SK-N-MC (cell line): Measurements from ENCODE around the gene CXCL9.

Experiments used
- DNase-seq: peaks from one replicate; pipeline ENCODE4 v3.0.0-alpha.2; 2011; ENCODE audit warnings: low read depth, low spot score
- H3K27ac ChIP-seq: fragments of 200-600 bp; sonication (generic); 2 replicates; pipeline ENCODE4 v1.5.1; 2016; ENCODE audit warnings: mixed run types
- H3K36me3 ChIP-seq: fragments of 200-600 bp; sonication (generic); 2 replicates; pipeline ENCODE4 v1.6.1; 2017; ENCODE audit warnings: antibody characterized with exemption, low read length, mixed read lengths; ENCODE audit not compliant: insufficient read depth
- H3K4me3 ChIP-seq: fragments of 200-600 bp; sonication (generic); 2 replicates; pipeline ENCODE4 v1.5.1; 2016
- H3K9ac ChIP-seq: fragments of 200-600 bp; sonication (generic); 2 replicates; pipeline ENCODE4 v1.8.0; 2017; ENCODE audit warnings: mixed run types, mixed read lengths; ENCODE audit not compliant: insufficient read length
- H3K9me3 ChIP-seq: fragments of 200-600 bp; sonication (generic); 2 replicates; pipeline ENCODE4 v1.6.1; 2017; ENCODE audit warnings: low read depth, mild to moderate bottlenecking, antibody characterized with exemption, low read length, moderate library complexity, mixed read lengths
- EZH2 ChIP-seq: fragments of 200-600 bp; sonication (generic); IDR thresholded peaks from one replicate; pipeline ENCODE4 v1.6.1; 2017; ENCODE audit warnings: antibody characterized with exemption
- FOXP2 ChIP-seq: optimal IDR thresholded peaks from 2 replicates; pipeline ENCODE3; 2011; ENCODE audit warnings: mild to moderate bottlenecking, moderate library complexity; ENCODE audit not compliant: insufficient read depth; ENCODE audit errors: extremely low read length, control extremely low read depth
- POLR2AphosphoS5 ChIP-seq: IDR thresholded peaks from 2 replicates; pipeline ENCODE4 v1.6.1; 2012; ENCODE audit warnings: mild to moderate bottlenecking, low read depth, low read length, borderline replicate concordance

CXCL9 gene

DNA sequence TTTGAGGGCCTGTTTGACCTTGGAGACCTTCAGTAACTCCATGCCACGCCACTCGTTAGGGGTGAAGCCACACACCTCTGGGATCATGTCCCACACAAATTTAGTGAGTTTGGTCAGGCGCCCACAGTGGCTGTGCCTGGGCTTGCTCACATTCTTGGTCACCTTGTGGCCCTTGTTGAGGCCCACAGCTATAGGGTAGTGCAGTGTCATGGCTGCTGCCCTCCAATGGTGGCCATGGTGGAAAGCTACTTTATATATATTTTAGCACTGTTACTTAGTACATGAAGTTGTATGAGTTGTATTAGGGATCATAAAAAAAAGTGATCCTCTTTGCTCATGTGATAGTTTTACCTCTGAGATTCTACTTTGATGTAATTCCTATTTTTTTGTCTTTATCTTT lies 29.5 kb upstream of the CXCL9 start:
- TF ChIP-seq POLR2AphosphoS5, result no peak
- TF ChIP-seq EZH2, result no peak
- no peak for TF ChIP-seq FOXP2
- Histone ChIP-seq H3K36me3 (no peaks in the 10 kb centered on the region), H3K9me3 (no peaks in the 10 kb centered on the region), H3K9ac (no peak overlapping the region), H3K27ac (no peak overlapping the region), H3K4me3 (no peak overlapping the region)
- no peak for DNase-seq

- Histone ChIP-seq H3K9me3 (no peaks in the 10 kb centered on the region), H3K36me3 (no peaks in the 10 kb centered on the region), H3K4me3 (peak within 1 kb of the TSS; percentile 47), H3K27ac (peak within 1 kb of the TSS; percentile 77), H3K9ac (peak within 1 kb of the TSS; percentile 4)
- no peak for TF ChIP-seq FOXP2
- no peak for TF ChIP-seq EZH2
- TF ChIP-seq POLR2AphosphoS5, result no peak
- no peak for DNase-seq
Observed at GRCh38 chr4:76035799-76036380, 28.6 kb upstream of the CXCL9 start, which contains the start of gene CXCL11. CXCL11 (minus strand) TSS chr4:76036070; CDS start chr4:76035987, 83 bp downstream.

GRCh38 chr4:76035141-76035540 lies 27.8 kb upstream of the CXCL9 start:
- DNase-seq, result no peak
- Histone ChIP-seq H3K9me3 (no peaks in the 10 kb centered on the region), H3K36me3 (no peaks in the 10 kb centered on the region), H3K27ac (peak overlapping the region; percentile 77), H3K9ac (peak overlapping the region; percentile 4), H3K4me3 (peak overlapping the region; percentile 47)
- no peak for TF ChIP-seq FOXP2
- no peak for TF ChIP-seq POLR2AphosphoS5

GRCh38 chr4:76029300-76029699 lies 22.0 kb upstream of the CXCL9 start:
- Histone ChIP-seq H3K9me3 (no peaks in the 10 kb centered on the region), H3K4me3 (peak overlapping the region; percentile 73), H3K36me3 (no peaks in the 10 kb centered on the region), H3K9ac (peak overlapping the region; percentile 23), H3K27ac (peak overlapping the region; percentile 77)
- TF ChIP-seq POLR2AphosphoS5 (no peak), FOXP2 (no peak), EZH2 (no peak)
- no peak for DNase-seq

DNA sequence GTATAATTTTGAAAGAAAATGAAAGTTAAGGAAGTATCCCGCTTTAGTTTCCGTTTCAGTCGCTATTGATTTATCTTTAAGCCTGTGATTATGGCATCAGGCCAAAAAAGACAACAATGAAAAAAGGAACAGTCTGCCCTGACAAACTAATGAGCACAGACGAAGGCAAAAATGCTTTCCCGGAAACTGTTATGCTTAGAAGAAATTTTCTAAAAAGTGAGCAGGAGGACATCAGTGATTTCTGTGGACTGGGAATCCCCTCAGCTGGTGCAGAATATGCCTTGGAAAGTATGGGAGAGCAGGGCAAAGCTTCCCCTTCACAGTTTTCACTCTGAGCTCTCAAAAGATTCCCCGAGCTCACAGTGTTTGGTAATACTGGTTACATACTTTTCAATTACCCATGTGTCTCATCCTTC lies 21.0 kb upstream of the CXCL9 start:
- Histone ChIP-seq H3K9me3 (no peaks in the 10 kb centered on the region), H3K4me3 (peak overlapping the region; percentile 73), H3K27ac (peak overlapping the region; percentile 77), H3K36me3 (no peaks in the 10 kb centered on the region), H3K9ac (peak overlapping the region; percentile 58)
- TF ChIP-seq EZH2, result no peak
- TF ChIP-seq FOXP2, result no peak
- TF ChIP-seq POLR2AphosphoS5, result no peak
- no peak for DNase-seq

DNA sequence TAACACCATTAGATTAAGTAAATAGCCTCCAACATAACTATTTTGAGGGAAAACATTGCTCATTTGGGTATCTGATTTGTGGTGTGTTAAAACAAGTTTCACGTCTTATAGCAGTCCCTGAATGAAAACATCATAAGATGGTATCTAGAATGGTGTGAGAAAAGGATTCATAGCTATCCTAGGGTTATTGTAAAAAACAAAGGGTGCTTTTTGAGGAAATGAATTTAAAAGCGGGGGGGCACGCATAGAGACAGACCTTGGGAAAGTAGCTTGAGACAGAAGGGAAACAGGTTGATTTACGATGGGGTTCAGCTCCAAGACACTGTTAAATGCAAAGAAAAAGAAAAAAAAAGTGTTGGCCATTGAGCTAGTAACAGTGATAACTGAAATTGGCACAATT lies 16.8 kb upstream of the CXCL9 start:
- Histone ChIP-seq H3K9ac (no peak overlapping the region), H3K4me3 (no peak overlapping the region), H3K9me3 (no peaks in the 10 kb centered on the region), H3K36me3 (no peaks in the 10 kb centered on the region), H3K27ac (no peak overlapping the region)
- DNase-seq, result no peak
- TF ChIP-seq FOXP2 (no peak), POLR2AphosphoS5 (no peak), EZH2 (no peak)

DNA sequence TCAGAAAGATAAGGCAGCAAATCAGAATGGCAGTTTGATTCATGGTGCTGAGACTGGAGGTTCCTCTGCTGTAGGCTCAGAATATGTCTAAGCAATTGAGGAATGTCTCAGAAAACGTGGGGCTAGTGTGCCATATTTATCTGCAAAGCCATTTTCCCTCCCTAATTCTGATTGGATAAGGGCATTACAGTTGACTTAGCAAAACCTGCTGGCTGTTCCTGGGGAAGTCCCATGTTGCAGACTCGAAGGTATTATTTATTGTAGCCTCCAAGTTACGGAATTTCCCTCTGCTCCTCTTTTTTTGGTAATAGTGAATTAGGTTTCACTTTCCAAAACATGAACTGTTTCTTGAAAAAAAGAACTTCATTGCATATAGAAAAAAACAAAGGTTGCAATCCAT lies 16.1 kb upstream of the CXCL9 start, which contains the start of gene CXCL10:
Gene CXCL10 (minus strand): TSS at position 109 of the 400 bp plus-strand sequence. CDS start 66 bp downstream, at position 43.
- Histone ChIP-seq H3K36me3 (no peaks in the 10 kb centered on the region), H3K27ac (no peak within 1 kb of the TSS), H3K9ac (no peak within 1 kb of the TSS), H3K9me3 (no peaks in the 10 kb centered on the region), H3K4me3 (no peak within 1 kb of the TSS)
- no peak for DNase-seq
- no peak for TF ChIP-seq EZH2
- TF ChIP-seq POLR2AphosphoS5, result no peak
- TF ChIP-seq FOXP2, result no peak

DNA sequence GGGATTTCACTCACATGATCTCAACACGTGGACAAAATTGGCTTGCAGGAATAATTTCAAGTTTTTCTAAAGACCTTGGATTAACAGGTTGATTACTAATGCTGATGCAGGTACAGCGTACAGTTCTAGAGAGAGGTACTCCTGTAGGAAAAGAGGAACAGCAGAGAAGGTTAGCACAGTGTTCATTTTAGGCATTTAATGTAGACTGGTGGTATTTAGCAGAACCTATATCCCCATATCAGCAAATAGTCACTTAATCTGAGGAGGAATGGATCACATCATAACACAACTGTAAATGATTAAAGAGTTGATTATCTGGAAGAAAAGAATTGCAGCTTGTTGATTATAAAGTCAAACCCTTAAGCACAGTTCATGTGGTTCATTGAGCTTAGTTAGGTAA lies 15.4 kb upstream of the CXCL9 start:
- Histone ChIP-seq H3K4me3 (no peak overlapping the region), H3K9ac (no peak overlapping the region), H3K36me3 (no peaks in the 10 kb centered on the region), H3K9me3 (no peaks in the 10 kb centered on the region), H3K27ac (no peak overlapping the region)
- TF ChIP-seq EZH2 (no peak), POLR2AphosphoS5 (no peak), FOXP2 (no peak)
- DNase-seq, result no peak

DNA sequence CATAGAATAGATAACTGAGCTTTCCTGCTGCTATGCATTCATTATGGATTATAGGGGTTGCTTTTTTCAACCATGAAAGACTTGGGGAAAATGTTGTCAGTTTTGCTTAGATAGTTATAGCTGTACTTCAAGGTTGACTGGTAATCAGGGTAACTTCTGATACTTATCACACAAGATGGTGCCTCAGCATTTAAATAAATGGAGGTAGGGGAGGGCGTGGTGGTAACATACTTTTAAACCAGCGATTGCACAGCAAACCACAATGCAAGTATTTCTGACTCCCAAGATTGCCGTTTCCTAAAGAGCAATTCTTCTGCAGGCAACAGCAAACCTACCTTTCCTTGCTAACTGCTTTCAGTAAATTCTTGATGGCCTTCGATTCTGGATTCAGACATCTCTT lies 14.7 kb upstream of the CXCL9 start:
- H3K36me3 ChIP-seq, result no peaks in the 10 kb centered on the region
- no peaks in the 10 kb centered on the region for H3K9me3 ChIP-seq
- no peak for DNase-seq
- H3K27ac ChIP-seq, result no peak overlapping the region
- no peak overlapping the region for H3K4me3 ChIP-seq
- H3K9ac ChIP-seq, result no peak overlapping the region
- no peak for TF ChIP-seq EZH2
- TF ChIP-seq POLR2AphosphoS5, result no peak
- TF ChIP-seq FOXP2, result no peak
